GM18951 (cell line): ENCODE data around the gene TTC12.

ENCODE experiments used
- POLR2A ChIP-seq: IDR thresholded peaks from 4 replicates; pipeline ENCODE4 v1.6.1; 2011; ENCODE audit warnings: mild to moderate bottlenecking; ENCODE audit not compliant: insufficient read length, insufficient read depth; ENCODE audit errors: extremely low read depth
- in situ Hi-C: fragments of 300-500 bp; cut with MboI; formaldehyde crosslinking; loops from one replicate; pipeline ENCODE4 v1.12.0; 2022; ENCODE audit warnings: low sequenced_read_pairs, mixed read lengths, inconsistent platforms; ENCODE audit not compliant: unreplicated experiment

Gene TTC12, protein sequence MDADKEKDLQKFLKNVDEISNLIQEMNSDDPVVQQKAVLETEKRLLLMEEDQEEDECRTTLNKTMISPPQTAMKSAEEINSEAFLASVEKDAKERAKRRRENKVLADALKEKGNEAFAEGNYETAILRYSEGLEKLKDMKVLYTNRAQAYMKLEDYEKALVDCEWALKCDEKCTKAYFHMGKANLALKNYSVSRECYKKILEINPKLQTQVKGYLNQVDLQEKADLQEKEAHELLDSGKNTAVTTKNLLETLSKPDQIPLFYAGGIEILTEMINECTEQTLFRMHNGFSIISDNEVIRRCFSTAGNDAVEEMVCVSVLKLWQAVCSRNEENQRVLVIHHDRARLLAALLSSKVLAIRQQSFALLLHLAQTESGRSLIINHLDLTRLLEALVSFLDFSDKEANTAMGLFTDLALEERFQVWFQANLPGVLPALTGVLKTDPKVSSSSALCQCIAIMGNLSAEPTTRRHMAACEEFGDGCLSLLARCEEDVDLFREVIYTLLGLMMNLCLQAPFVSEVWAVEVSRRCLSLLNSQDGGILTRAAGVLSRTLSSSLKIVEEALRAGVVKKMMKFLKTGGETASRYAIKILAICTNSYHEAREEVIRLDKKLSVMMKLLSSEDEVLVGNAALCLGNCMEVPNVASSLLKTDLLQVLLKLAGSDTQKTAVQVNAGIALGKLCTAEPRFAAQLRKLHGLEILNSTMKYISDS

DNA sequence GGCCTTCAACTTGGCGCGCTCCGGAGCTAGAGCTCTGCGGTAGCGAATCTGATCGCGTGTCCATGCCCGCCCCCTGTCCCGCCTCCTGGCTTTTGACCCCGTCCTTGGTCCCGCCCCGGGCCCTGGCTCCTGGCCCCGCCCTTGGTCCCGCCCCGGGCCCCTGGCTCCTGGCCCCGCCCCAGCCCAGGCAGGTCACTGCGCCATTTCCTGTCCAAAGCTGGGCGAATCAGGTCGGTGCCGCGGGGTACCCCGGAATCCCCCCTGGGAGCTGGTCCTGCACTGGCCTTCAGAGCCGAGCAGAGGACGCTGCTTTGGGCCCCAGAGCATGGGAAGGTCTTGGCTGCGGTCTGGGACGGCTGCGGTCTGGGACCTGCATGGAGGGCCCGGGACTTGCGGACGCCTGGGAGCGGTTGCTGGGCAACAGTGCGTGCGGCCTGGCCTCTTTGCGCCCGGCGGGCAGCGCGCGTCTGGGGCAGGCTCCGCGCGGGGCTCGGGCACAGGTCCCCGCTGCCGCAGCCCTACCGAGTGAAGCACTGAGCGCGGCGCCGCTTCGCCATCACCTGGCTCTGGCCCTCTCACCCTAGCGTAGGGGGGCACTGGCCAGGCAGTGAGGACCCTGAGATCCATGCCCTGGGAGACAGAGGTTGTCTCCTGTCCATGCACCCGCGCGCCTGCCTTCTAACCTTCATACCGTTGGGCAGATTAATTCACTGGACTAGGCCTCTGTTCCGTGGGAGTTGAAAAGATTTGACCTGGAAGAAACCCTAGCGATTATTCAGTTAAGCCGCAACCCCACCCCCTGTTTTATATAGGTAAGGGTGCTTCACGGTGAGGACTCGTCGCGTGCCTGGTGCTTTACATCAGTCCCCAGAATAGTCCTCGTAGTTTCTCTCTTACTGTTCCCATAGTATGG, at the start of gene TTC12:
Gene TTC12 (plus strand): TSS at position 195 of the 913 bp plus-strand sequence. CDS start 1,675 bp downstream, outside the sequence.
- TF ChIP-seq POLR2A = peak; percentile 78

DNA sequence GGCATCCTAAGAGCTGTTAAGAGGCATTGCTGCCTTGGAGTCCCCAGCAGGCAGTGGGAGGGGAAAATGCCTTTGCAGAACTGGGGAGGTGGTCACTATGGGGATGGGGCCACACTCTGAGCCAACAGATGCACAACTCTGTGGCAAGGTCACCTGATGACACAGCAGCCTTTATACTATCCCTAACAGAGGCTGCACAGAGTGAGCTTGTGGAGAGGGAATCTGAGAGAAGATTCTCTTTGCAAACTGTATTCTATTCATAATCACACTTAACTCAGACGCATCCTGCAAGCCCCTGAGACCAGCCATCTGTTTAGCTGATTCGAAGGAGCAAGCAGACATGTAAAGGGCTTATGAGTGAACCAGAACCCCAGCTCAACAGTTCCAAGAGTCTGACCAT, 49.0 kb upstream of the TTC12 start:
- TF ChIP-seq POLR2A = no peak
- in situ Hi-C loops = no loop called here

More for the DNA sequence above, at the start of gene TTC12:
- in situ Hi-C loops = loop anchor here (25.0 kb wide), 1 partner anchor 423 kb away; no protein-coding TSS in a partner anchor

DNA sequence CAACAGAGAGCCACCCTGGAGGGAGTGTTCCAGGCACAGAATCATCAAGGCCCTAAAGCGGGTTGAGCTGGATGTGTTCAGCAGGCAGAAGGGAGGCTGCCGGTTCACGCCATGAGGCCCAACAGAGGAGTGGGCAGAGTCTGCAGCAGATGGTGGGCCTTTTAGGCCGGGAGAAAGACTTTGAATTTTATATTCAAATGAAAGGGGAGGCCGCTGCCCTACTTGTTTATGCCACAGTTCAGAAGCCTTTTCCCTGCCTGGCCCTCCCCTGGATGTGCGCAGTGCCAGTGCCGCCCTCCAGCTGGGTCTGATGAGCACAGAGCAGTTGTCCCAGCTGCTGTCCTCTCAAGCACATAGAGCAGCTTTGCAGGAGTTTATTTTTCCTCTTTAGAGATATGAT, 46.9 kb upstream of the TTC12 start:
- no peak for TF ChIP-seq POLR2A
- in situ Hi-C loops = no loop called here

DNA sequence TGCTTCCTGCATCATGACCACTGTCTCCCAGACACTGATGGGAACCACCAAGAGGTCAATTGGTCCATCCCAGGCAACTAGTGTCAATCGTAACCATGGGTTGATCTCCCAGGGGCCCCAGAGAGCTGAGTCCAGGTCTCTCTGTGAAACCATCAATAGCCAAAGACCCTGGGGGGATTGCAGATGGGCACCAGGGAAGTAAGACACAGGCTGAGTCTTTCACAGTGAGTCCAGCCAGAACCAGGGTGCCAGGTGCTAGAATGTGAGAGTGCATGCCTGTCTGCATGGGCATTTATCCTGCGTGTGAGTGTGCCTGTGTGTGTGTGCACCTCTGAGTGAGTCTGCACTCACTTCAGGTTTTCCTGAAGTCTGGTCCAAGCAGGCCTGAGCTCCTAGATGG, 45.3 kb upstream of the TTC12 start:
- in situ Hi-C loops = no loop called here
- no peak for TF ChIP-seq POLR2A

DNA sequence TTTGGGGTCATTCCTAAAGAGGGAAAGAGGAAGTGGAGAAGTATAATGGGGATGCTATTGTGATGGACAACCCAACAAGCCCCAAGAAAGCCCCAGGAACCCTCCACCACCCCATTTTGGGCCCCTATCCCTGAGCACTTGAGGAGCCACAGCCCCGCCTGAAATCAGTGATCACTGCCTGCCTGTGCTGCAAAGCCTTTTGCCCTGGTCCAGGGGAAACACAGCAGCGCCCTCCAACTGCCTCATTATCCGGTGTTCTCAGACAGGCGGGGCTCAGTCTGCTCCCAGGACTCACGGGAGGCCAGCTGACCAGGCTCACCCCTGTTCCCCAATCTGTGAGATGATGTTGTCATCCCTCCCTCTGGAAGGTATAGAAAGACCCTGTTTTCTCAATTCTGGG, 44.7 kb upstream of the TTC12 start:
- in situ Hi-C loops = no loop called here

DNA sequence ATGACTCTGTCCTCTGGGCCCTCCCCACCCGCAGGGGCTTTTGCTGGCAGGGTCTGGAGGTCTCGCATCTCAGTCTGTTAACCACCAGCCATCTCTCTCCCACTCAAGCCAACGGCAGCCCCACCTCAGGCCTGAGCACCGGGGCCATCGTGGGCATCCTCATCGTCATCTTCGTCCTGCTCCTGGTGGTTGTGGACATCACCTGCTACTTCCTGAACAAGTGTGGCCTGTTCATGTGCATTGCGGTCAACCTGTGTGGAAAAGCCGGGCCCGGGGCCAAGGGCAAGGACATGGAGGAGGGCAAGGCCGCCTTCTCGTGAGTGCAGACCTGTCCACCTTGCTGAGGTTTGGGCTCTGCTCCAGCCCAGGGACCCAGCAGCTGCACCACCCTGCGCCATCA, 44.3 kb upstream of the TTC12 start:
- no peak for TF ChIP-seq POLR2A
- in situ Hi-C loops = no loop called here

More for the DNA sequence above, 44.7 kb upstream of the TTC12 start:
- TF ChIP-seq POLR2A = no peak

DNA sequence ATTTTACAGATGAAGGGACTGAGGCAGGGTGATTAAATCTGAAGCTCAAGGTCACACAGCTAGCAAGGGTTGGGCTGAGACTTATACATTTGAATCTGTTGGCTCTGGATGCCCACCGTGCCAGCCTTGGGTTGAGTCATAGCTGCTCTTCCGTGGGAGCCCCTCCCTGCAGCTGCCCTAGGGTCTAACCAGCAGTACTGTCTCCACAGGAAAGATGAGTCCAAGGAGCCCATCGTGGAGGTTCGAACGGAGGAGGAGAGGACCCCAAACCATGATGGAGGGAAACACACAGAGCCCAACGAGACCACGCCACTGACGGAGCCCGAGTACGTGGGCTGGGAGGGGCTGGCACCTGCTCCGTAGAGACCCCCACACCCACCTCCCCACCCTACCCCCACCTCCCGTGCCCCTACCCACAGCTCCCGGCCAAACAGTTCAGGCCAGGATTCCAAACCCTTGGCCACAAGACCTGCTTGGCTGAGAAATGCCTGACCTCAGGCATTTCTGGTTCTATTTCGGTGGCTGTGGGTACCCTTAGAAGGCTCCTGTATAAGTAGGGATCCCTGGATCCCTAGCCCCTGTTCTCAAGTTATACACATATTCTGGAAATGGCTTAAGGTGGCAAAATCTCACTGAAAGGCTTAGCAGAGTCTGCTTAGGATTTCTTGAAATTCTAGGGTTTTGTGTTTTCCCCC, 42.7 kb upstream of the TTC12 start:
- in situ Hi-C loops = no loop called here
- no peak for TF ChIP-seq POLR2A

DNA sequence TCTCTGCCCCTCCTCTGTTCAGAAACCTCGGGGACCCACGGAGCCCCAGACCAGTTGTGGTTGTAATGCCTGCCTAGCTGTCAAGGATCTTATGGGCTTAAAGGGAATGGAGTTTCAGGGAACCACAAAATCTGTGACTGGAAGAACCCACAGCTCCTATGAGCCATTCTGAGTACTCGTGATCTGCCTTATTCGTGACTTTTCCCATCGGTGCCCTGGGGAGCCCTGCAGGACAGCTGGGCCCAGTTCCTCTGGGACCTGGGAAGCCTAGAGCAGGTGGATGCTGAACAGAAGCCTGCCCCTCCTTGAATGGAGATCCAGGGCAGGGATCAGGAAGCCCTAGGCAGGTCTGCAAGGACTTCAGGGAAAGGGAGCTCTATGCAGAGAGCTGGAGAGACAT, 42.1 kb upstream of the TTC12 start:
- in situ Hi-C loops = no loop called here
- TF ChIP-seq POLR2A = no peak

DNA sequence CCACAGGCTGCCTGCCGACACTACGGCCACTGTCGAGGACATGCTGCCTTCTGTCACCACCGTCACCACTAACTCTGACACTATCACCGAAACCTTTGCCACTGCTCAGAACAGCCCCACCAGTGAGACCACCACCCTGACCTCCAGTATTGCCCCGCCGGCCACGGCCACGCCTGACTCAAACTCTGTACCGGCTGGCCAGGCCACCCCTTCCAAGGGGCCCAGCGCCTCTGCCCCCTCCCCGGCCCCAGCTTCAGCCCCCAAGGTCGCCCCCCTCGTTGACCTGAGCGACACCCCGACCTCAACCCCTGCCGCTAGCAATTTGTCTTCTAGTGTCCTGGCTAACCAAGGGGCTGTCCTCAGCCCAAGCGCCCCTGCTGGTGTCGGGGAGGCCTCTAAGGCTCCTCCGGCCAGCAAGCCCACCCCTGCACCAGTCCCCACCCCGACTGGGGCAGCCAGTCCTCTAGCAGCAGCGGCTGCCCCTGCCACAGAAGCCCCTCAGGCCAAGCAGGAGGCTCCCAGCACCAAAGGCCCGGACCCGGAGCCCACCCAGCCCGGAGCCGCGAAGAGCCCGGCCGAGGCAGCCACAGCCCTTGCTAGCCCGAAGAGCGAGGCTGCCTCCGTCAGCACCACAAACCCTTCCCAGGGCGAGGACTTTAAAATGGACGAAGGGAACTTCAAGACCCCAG, 41.3 kb upstream of the TTC12 start:
- no peak for TF ChIP-seq POLR2A
- in situ Hi-C loops = no loop called here

DNA sequence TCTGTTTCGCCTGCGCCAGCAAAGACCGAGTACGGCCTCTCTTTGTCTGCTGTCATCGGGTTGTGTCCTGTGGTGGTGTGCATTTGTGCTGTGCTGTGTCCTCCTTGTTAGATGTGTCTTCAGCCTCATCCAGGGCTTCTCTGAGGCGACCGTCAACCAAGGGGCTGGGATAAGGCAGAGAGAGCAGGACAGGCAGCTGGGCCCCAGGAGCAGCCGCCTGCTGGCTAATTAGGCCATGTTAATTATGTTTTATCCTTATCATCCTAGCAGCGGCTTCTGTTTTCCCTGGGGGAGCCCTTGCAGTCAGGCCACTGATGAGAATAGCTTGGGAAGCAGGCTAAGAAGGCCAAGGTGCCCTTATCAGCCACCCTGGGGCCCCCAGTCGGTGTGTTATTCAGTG, 40.7 kb upstream of the TTC12 start:
- no peak for TF ChIP-seq POLR2A
- in situ Hi-C loops = no loop called here

DNA sequence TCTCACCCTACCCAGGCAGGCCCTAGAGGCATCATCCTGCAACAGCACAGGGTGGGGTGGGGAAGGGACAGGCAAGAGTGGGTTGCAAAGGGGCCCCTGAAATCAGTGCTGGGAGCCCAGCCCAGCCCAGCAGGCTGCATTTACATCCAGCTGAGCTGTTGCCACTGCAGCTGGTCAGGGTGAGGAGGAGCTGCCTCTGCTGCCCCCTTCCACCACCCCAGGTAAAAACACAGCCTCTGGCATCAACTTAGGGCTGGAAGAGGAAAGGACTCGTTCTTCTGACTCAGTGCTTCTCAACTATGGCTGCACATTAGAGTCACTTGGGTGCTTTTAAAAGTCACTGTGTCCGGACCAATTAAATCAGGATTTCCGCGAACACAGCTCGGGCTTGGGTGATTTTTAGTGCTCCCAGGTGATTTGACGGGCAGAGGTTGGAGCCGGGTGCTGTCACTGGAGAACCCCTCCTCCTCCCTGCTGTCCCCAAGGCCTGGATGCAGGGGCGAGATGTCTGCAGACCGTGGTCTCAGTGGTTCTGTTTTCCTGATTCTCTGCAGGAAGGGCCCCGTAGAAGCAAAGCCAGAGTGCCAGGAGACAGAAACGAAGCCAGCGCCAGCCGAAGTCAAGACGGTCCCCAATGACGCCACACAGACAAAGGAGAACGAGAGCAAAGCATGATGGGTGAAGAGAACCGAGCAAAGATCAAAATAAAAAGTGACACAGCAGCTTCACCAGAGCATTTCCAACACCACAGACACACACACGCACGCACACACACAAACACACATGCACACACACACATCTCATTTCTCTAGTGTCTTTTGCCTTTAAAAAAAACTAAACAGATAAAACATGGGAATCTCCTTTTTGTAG, 39.4 kb upstream of the TTC12 start:
- TF ChIP-seq POLR2A = no peak
- in situ Hi-C loops = loop anchor here (25.0 kb wide), 1 partner anchor 988 kb away; no protein-coding TSS in a partner anchor
